Measurements from ENCODE around the gene NOL8.

Gene NOL8

DNA sequence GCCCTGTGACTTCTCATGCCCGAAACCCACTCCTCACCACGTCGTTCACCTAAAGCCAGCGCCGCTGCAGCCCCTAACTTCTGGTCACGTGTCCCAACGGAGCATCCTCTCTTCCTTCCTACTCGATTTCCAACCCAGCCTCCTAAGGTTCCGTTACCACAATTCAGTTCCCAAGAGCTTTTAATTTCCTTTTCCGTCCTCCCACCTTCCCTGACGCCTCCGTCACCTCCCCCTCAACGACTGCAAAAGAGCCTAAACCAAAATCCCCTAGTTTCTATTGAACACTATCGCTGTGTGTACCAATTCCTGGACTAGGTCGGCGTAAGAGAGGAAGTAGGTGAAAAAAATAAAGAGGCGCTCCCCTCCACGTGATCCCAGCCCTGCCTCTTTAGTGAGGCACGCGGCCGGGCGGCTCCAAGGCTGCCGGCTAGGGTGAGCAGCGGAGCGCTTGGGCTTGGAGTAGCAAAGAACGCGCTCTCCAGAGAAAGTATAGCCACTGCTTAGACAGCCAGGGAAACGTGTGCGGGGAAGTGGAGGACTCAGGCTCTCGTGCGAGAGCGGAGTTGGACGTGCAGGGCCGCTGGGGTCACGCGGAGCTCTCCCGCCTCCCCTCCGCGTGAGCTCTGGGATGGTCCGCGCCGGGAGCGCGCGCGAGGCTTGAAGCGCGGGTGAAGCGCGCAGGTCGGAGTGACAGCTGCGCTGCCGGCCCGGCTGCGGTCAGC lies at the start of gene NOL8, which contains the start of gene CENPP:
Gene NOL8 (minus strand): TSS at position 82 of the 722 bp plus-strand sequence. CDS start 1,189 bp downstream, outside the sequence.
Gene CENPP (plus strand): TSS at position 685 of the 722 bp plus-strand sequence.
- peak; percentile 62 to 74 for DNase-seq (ENCODE audit: low read depth in 2 of 2)

DNA sequence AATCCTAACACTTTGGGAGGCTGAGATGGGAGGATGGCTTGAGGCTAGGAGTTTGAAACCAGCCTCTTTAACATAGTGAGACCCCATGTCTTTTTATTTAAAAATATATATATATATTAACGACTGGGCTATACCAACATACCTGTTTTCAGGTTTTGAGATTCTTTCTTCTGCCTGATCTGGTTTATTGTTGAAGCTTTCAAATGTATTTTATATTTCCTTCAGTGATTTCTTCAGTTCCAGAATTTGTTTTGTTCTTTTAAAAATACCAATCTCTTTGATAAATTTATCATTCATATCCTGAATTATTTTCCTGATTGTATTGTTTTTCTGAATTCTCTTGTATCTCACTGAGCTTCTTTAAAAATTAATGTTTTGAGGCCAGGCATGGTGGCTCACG lies 48.0 kb upstream of the NOL8 start:
- no peak for DNase-seq (ENCODE audit: low read depth in 2 of 2)

DNA sequence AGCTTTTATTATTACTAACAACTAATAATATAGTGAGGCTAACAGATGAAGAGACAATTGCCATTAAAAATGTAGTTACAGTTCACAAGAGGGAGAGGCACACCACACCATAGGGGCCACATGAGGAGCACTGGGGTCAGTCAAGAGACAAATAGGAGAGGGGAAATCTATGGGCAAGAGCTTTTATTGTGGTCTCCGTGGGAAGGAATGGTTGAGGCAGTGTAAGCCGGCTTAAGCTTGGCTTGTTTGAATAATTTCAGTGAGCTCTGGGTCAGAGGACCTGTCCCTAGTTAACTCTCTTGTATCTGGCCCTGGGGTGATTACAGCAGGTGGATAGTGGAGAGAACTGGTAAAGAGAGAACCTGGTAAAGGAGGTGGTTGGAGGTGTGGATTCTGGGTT lies 43.9 kb upstream of the NOL8 start:
- DNase-seq (ENCODE audit: low read depth in 2 of 2) = no peak

DNA sequence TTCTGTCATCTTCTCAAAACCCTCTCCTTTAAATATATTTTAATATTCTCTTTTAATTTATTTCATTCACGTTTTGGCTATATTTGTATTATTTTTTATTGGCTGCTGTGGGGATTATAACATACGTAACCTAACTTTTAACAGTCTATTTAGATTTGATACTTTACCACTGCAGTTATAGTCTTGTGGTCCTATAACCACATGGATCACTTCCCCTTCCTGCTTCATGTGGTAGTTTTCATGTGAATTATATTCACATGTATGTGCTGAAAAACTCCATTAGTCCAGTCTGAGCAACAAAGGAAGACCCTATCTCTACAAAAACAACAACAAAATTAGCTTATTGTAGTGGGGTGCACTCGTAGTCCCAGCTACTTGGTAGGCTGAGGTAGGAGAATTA lies 34.9 kb upstream of the NOL8 start:
- no peak for DNase-seq (ENCODE audit: low read depth in 2 of 2)

DNA sequence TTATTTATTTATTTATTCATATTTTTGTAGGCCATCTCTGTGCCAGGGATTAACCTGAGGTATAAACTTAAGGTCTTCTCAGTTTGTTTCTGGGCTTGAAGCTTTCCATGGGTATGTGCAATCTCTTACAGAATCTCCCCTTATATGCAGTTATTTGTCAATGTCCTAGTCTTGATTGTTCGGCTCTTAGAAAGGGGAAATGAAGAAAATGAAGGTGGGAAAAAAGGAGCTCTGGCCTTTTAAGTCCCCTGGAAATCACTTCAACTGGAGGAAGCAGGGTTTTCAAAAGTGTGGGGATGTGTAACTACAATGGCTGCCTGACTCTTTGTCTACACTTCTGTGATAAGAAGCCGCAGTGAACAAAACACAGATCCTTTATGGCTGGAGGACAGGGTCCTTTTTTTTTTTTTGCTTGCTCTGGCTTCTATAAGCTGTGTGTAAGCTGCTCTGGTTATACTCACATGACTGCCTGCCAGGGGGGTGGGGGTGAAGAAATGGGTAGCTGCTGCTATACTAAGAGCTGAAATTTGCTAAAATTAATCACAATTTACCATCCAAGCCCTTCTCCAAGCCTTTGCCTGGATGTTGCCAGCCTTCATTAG lies 34.3 kb upstream of the NOL8 start:
- DNase-seq (ENCODE audit: low read depth in 2 of 2) = no peak

DNA sequence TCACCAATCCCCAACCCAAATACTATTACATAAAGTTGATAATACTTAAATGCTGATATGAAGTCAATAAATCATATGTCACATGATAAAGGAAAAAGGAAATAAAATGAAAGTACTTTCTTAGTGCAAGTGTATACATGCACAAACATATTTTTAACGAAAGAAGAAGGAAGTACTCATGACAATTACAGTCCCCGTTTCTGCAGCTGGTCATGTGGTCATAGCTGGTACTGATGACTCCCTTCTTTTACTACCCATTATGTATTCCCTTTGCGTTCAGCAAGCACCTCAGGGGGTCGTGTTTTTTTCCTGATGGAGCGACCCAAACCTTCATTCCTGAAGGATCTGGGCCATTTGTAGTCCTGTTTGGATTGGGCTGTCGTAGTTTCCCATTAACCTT lies 27.9 kb upstream of the NOL8 start:
- DNase-seq (ENCODE audit: low read depth in 2 of 2) = no peak

DNA sequence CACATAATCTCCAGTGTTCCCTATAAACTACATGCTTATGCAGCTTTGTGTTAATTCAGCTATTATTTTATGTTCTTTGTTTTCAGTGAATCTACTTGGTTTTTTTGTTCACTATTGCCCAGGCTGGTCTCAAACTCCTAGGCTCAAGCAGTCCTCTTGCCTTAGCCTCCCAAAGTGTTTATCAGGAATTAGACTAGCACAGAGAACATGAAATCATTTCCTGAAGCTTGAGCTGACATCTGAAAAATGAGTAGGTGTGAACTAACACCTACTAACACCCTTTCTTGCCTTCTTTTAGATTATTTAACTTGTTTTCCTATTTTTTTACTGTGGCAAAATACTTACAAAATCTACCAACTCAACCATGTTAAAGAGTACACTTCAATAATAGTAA lies 25.6 kb upstream of the NOL8 start:
- DNase-seq (ENCODE audit: low read depth in 2 of 2) = no peak

DNA sequence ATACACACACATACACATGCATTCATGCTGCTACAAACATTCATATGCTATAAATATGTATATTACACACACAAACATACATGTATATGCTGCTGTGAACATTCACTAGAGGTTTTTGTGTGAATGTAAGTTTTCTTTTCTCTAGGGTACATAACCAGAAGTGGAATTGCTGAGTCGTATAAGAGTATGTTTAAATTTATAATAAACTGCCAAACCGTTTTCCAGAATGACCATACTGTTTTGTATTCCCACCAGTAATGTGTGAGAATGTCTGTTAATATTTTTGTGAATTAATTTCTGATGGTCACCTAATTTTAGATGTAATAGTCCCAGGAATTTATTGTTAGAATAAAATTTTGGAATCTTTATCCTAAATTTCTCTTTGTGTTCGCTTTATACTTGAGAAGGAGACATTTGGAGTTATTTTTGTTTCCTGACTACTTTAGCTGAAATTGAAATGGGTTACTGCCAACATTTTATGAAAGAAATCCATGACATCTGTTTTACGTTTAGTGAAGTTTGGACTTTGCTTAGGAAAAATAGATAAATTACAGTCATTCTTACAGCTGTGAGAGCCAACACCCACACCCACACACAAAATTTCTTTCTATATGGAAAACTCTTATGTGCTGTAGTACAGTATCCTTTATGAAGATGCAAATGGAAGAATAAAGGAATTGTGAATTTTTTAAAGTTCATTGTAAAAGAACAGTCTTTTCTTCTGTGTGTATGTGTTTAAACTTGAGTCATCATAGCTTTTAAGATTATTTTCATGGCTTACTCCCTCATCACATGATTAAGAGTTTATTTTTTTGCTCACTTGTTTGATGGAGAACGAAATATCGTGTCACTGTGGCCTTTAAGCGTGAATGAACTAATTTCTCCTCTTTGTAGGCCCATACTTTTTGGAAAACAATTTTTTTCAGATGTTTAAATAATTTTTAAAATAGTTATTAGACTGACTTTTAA lies 24.9 kb upstream of the NOL8 start:
- no peak for DNase-seq (ENCODE audit: low read depth in 2 of 2)

DNA sequence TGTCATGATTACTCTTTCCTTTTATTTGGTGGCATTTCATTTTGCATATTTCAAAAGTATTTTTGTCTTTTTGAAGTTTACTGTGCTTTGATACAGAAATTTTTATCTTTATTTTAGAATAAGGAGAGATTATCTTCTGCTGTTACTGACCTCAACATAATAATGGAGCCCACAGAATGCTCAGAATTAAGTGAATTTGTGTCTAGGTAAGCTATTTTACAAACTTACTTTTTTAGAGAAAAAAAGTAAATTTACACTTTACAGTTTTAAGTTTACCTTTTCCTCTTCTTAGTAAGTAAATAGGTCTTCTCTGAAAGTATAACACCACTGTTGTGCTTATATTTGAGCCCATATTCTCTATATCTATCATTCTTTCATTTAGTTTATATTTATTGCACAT lies 20.4 kb upstream of the NOL8 start:
- no peak for DNase-seq (ENCODE audit: low read depth in 2 of 2)

DNA sequence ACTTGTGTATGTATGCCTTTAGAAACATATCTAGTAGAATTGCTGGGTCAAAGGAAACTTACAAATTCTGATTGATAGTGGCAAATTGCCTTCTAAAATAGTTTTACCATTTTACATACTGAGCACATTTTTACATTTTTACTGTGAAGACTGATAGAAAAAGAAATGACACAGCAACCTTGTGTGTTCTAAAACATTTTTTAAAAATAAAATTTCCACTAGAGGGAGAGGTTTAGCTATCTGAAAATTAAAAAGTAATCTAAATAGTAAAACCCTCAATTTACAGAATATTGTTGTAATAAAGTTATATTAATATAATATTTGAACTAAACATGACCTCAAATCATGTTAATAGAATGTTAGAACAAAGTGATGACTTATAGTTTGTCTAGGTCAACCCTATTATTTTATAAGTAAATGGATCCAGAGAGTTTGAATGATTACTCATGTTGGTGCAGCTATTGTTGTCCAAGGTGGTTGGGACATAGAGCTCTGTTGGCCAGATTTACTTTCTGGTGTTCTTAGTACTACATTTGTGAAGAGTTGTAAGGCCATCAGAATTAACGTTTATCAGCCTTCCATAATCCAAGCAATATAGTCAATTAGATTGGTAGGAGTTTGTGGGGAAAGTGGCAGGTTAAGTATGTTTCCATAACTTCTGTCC lies 17.8 kb upstream of the NOL8 start:
- DNase-seq (ENCODE audit: low read depth in 2 of 2) = no peak

DNA sequence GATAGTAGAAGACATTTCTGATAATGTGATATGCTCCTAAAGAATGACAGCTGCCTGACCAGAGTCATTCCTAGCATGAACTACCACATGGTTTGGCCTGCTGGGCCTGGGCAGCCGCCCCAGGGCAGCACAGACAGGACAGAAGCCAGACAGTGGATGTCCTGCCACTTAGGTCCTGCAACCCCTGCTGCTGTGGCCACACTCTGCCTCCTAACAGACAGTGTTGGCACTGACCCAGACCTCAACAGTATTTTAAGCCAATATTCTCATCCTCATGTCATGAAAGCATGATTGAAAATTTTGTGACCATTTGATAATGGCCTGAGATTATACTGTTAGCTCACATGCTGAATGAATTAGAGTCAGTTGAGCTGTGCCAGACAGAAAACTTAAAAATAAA lies 16.4 kb upstream of the NOL8 start:
- DNase-seq (ENCODE audit: low read depth in 2 of 2) = no peak

DNA sequence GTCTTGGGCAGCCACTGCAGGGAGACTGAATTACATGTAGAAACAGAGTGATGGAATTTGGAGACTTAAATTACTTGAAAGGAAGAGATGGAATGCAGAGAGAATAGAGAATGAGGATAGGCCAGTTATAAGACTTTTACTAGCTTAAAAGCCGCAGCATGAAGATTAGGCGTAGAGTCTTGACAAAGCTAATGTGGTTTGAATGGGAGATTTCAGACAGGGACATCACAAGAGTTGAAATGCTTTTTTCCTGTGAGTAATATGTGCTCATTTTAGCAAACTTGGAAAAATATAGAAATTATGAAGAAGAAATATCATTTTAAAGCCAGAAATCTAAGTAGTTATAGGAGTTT lies 8.1 kb upstream of the NOL8 start:
- no peak for DNase-seq (ENCODE audit: low read depth in 2 of 2)

DNA sequence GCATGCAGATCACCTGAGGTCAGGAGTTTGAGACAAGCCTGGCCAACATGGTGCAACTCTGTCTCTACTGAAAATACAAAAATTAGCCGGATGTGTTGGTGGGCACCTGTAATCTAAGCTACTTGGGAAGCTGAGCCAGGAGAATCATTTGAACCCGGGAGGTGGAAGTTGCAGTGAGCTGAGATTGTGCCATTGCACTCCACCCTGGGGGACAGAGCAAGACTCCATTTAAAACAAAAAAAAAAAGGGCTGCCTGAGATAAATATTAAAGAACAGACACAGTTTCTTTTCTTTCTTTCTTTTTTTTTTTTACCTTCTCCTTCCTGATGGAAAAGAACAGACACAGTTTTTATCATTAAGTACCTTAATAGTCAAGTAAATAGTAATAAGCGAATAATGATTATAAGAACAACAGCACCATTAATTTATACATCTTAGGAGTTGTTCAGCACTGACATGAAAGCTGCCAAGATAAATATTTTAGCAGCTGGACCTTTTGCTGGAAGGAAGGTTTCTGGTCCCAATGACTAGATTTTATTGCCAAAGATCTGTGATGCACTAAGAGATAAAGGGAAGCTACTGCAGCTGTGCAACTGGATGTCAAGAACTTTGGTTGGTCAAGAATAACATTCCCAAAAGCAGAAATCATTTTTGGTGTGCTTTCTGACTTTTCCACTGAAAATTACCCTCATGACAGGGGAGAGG lies 7.6 kb upstream of the NOL8 start:
- no peak for DNase-seq (ENCODE audit: low read depth in 2 of 2)

DNA sequence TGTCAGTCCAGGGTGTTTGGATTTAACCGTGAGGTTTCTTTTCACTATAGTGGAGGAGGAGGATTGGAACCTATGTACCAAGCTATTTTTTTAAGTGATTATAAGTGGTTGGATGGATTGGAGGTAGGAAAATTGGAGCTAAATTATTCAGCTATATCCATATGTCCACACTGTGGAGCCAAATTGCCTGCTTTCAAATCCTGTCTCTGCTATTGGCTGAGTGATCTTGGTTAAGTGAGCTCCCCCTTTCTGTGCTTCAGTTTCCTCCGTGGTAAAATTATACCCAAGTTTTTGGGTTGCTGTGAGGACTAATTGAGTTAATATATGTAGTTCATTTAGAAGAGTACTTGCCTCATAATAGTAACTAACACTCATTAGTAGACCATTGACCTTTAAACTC lies 3.1 kb upstream of the NOL8 start:
- no peak for DNase-seq (ENCODE audit: low read depth in 2 of 2)

DNA sequence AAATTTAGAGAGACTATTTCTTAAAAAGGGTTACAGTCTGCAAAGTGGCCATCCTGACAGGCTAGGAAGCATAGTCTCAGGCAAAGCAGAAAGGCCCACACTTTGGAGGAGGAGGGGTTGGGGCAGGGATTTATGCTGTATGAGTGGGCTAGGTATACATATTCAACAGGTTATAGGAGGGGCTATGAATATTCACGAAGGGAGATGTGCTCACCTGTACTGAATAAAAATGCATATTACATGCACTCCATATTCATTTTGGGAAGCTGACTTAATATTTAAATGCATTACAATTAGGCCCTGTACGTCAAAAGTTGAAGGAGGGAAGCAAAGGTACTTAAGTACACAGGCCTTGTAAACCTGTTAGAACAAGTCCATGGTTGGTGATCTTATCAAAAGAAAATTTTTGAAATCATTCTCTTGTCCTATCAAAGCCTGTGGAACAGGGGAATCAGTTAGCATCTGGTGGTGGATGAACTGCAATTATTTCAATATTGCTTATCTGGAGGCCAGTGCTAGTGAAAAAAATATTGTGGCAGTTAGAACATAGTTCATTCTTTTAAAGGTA lies 2.2 kb upstream of the NOL8 start:
- no peak for DNase-seq (ENCODE audit: low read depth in 2 of 2)

DNA sequence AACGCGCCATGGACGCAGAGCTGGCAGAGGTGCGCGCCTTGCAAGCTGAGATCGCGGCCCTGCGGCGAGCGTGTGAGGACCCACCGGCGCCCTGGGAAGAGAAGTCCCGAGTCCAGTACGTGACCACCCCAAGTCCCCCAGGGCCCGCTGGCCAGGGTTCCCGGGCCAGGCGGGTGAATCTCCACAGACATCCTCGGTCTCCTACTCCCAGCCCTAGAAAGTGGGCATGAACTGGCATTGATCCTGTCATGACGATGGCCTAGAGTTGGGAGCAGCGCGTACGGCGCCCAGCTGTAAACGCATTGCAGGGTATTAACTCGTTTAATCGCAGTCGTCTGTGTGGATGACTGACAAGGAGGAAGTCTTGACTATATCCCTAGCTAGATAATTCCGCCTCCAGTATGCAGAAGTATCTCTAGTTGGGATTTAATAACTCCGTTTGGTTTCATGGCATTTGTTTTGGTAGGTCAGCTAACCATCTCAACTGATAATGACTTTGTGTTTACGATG lies 896 bp upstream of the NOL8 start:
- DNase-seq (ENCODE audit: low read depth in 2 of 2) = no peak

DNA sequence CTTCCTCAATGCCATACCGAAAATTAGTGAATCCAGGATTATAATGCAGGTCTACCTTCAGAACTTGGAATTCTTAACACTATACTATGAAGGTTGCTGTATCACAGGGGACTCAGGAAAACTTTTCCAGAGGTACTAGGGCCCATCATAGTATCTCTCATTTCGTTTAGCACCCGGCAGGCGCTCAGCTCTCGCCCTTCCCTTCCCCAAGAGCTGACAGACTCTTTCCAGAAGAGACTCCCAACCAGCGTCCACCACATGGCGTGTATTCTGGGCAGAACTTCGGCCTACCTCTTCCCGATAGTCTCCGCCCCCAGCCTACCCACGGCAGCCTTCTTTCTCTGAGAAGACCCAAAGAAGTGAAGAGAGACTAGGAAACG lies 271 bp downstream of the NOL8 start:
- no peak for DNase-seq (ENCODE audit: low read depth in 2 of 2)

DNA sequence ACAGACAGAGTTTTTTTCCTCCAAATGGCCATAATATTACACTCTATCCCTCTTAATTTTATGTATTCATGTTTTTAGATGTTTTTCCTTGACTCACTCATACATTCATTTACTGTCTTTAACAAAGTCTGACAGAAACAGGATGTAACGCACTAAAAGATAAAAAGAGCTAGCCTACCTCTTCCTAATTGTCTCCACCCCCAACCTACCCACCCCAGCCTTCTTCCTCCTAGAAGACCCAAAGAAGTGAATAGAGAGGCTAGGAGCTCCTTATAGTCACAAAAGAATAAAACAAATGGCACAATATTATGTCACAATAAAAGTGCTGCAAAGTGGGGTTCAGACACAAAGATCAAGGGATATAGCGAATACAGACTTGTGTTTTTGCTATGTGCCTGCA lies 719 bp downstream of the NOL8 start:
- DNase-seq (ENCODE audit: low read depth in 2 of 2) = no peak

DNA sequence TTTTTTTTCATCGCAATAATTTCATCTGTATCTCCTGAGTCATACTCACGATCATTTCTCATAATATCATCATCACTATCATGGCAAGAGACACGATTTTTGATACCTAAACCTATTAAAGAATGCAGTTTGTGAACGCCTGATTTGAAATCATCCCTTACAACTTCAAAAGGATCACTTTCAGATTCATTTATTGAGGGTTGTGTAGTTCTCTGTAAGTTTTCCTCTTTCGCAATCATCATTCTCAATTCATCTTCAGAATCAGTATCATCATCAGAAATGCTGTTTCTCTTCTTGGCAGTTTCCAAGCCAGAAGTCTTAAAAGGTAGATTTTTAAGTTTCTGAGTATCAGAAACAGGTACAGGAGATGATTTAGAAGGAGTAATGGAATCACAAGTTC lies 9.7 kb downstream of the NOL8 start:
- no peak for DNase-seq (ENCODE audit: low read depth in 2 of 2)

DNA sequence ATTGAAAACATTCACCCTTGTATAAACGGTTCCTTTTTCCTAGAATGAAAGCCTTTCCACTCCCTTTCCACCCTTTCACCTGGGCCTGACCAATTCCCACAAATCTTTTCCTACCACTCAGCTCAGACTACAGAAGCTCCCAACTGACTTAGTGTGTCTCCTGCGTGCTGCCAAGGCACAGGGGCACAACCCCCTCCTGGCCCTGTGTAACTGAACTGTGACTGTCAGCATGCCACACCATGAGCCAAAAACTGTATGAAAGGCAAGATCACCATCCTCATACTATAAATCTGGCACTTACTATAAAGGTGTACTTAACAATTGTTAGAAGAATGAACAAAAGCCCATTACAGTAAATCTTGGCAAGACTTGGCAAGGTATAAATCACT lies 11.5 kb downstream of the NOL8 start:
- no peak for DNase-seq (ENCODE audit: low read depth in 2 of 2)

All from activated CD4-positive, alpha-beta T cell treated with anti-CD3 and anti-CD28 coated beads for 24 hours (primary cell).